GM06990 (cell line): ENCODE measurements around the gene TYW1B.
"Not testable (repeated sequence)": the region's sequence is repeated elsewhere in the genome, so short reads cannot be mapped to it uniquely, and the experiment has no call there.

Source experiments
- DNase-seq: peaks from one replicate; pipeline ENCODE4 v3.0.0-alpha.2; 2011; ENCODE audit not compliant: insufficient read length; ENCODE audit errors: extremely low read depth
- H3K27me3 ChIP-seq: replicated peaks from 2 replicates; pipeline ENCODE4 v1.6.0; 2011; ENCODE audit warnings: low read length; ENCODE audit not compliant: control insufficient read depth, insufficient read depth
- H3K36me3 ChIP-seq: 2 replicates; pipeline ENCODE4 v1.5.1; 2011; ENCODE audit warnings: low read length; ENCODE audit not compliant: control insufficient read depth, insufficient read depth
- H3K4me3 ChIP-seq: replicated peaks from 2 replicates; pipeline ENCODE4 v1.5.1; 2011; ENCODE audit warnings: low read depth, mild to moderate bottlenecking, control low read depth, low read length
- CTCF ChIP-seq: IDR thresholded peaks from 2 replicates; pipeline ENCODE4 v1.5.1; 2011; ENCODE audit warnings: low read length, control low read depth, mild to moderate bottlenecking, inconsistent platforms; ENCODE audit not compliant: insufficient read depth, poor library complexity, severe bottlenecking

TYW1B gene

GRCh38 chr7:72603073-72603472, 224.9 kb downstream of the TYW1B start:
- DNase-seq = no peak
- H3K36me3 ChIP-seq = no peaks in the 10 kb centered on the region
- TF ChIP-seq CTCF = no peak
- no peak overlapping the region for H3K4me3 ChIP-seq
- no peaks in the 10 kb centered on the region for H3K27me3 ChIP-seq

GRCh38 chr7:72601683-72602082, 226.3 kb downstream of the TYW1B start:
- not testable (repeated sequence) for H3K36me3 ChIP-seq, H3K4me3 ChIP-seq, DNase-seq, H3K27me3 ChIP-seq

GRCh38 chr7:72590023-72590422, 238.0 kb downstream of the TYW1B start:
- not testable (repeated sequence) for H3K36me3 ChIP-seq, H3K27me3 ChIP-seq, DNase-seq, H3K4me3 ChIP-seq

GRCh38 chr7:72587267-72587666, 240.7 kb downstream of the TYW1B start:
- DNase-seq, H3K4me3 ChIP-seq, H3K27me3 ChIP-seq, H3K36me3 ChIP-seq: not testable (repeated sequence)

DNA sequence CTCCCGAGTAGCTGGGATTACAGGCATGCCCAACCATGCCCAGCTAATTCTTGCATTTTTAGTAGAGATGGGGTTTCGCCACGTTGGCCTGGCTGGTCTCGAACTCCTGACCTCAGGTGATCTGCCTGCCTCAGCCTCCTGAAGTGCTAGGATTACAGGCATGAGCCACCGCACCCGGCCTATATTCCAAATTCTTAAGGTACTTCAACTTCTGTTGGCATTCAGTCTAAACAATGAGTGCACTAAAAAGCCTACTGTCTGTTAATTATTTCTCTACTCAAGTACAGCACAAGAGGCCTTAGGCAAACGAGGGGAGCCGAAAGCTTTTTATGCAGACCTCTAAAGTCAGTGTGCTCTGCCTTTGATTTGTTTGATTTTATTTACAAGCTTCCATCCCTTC, 243.4 kb downstream of the TYW1B start:
- H3K36me3 ChIP-seq, DNase-seq, H3K27me3 ChIP-seq, H3K4me3 ChIP-seq: not testable (repeated sequence)

DNA sequence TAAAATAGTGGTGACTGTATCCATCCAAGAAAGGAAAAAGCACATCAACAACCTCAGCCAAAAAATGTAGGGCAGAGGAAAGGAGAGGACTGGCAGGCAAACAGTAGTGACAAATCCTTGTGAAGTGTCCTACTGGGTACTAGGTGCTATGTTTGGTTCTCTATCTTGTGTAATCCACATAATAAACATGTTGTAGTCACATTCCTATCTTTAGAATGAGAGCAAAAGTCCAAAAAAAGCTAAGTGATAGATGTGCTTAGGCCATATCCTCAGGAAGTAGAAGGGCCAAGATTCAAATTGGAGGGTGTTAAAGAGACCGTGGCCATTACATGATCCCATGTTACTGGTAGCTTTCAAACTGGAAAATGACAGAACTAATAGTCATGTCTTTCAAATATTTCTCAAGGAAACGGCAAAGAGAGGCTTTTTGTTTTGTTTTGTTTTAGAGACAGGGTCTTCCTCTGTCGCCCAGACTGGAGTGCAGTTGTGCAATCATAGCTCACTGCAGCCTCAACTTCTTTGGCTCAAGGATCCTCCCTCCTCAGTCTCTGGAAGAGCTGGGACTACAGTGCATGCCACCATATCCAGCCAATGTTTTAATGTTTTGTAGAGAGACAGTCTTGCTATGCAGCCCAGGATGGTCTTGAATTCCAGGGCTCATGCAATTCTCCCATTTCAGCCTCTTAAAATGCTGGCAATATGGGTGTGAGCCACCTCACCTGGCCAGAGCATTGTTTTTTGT, 244.2 kb downstream of the TYW1B start:
- H3K27me3 ChIP-seq, H3K36me3 ChIP-seq, H3K4me3 ChIP-seq, DNase-seq: not testable (repeated sequence)

GRCh38 chr7:72580142-72580770, 247.7 kb downstream of the TYW1B start:
- not testable (repeated sequence) for H3K4me3 ChIP-seq, DNase-seq, H3K36me3 ChIP-seq, H3K27me3 ChIP-seq

- DNase-seq = no peak
- Histone ChIP-seq H3K27me3 (no peaks in the 10 kb centered on the region), H3K4me3 (no peak overlapping the region), H3K36me3 (no peaks in the 10 kb centered on the region)
- TF ChIP-seq CTCF = no peak
Observed at GRCh38 chr7:72577107-72577506, 250.9 kb downstream of the TYW1B start.

DNA sequence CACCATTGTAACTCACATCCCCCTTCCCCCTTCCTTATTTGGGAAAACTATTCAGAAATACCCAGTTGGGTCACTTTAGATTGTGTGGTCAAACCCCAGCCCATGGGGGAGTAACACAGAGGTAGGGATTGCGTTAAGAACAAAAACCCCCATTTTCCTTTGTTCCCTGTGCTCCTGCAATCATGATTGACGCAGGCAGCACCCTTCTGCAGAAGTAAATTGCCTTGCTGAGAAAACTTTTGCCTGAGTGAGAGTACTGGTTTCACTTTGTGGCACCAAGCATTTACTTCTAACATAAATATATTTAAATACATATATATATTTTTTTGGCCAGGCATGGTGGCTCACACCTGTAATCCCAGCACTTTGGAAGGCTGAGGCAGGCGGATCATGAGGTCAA, 266.0 kb downstream of the TYW1B start:
- H3K36me3 ChIP-seq, H3K4me3 ChIP-seq, DNase-seq, H3K27me3 ChIP-seq: not testable (repeated sequence)

DNA sequence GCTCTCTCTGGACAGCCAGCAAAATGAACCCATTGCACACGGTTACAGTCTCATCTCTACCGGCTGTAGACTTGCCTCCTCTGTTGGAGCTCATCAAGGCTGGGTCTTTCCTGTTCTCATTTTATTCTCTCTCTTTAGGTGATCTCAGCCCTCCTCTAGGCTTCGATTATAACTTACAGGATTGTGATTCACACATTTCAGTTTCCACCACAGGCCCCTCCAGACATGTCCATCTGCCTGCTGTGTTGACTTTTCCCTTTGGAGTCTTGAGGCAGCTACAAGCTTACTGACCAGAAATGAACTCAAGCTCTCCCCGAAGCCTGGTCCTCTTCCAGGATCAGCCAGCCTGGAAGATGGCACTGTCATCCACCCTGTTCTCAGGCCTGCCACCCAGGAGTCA, 268.5 kb downstream of the TYW1B start:
- DNase-seq, H3K27me3 ChIP-seq, H3K4me3 ChIP-seq, H3K36me3 ChIP-seq: not testable (repeated sequence)

- DNase-seq = not testable (repeated sequence)
Observed at GRCh38 chr7:72556733-72557132, 271.3 kb downstream of the TYW1B start.

GRCh38 chr7:72555238-72555637, 272.8 kb downstream of the TYW1B start:
- not testable (repeated sequence) for H3K4me3 ChIP-seq, H3K36me3 ChIP-seq, H3K27me3 ChIP-seq, DNase-seq

More at GRCh38 chr7:72556733-72557132, 271.3 kb downstream of the TYW1B start:
- not testable (repeated sequence) for H3K4me3 ChIP-seq, H3K27me3 ChIP-seq, H3K36me3 ChIP-seq
